Right lobe of liver (tissue), 6 donors: ENCODE data around the gene SOWAHB. TPM values are rescaled to one million over a fixed set of nuclear protein-coding genes. Genes with fewer than 3 reads are reported as not detected.

Experiments
- ATAC-seq, 4 donors: fragments of 200-7000 bp; cut with Tn5 transposase; one replicate each; pipeline ENCODE4 v1.9.1; 2020; ENCODE audit warnings: mild to moderate bottlenecking in 4 of 4, moderate library complexity in 4 of 4
- DNase-seq, 3 donors: peaks; one replicate each; pipeline ENCODE4 v3.0.0-alpha.2; 2020
- H3K27ac ChIP-seq, 3 donors: fragments of 200-600 bp; one replicate each; pipeline ENCODE4 v1.8.0; 2022
- H3K27me3 ChIP-seq, 2 donors: fragments of 200-600 bp; one replicate each; pipeline ENCODE4 v1.8.0; 2022
- H3K36me3 ChIP-seq, 4 donors: fragments of 200-600 bp; sonication (generic) in 1 of 4; one replicate each; pipeline versions ENCODE4 v1.5.1 to v1.8.0; 2017 to 2022; ENCODE audit warnings: control low read depth in 1 of 4
- H3K4me1 ChIP-seq, 4 donors: fragments of 200-600 bp; sonication (generic) in 1 of 4; one replicate each; pipeline versions ENCODE4 v1.5.1 to v1.8.0; 2017 to 2022; ENCODE audit warnings: control low read depth in 1 of 4
- H3K4me3 ChIP-seq, 3 donors: fragments of 200-600 bp; one replicate each; pipeline ENCODE4 v1.8.0; 2022
- H3K9me3 ChIP-seq, 4 donors: fragments of 200-600 bp; sonication (generic) in 1 of 4; one replicate each; pipeline versions ENCODE4 v1.5.1 to v1.8.0; 2017 to 2022; ENCODE audit warnings: control low read depth in 1 of 4
- POLR2A ChIP-seq: fragments of 450-650 bp; IDR thresholded peaks from one replicate; pipeline ENCODE4 v1.6.1; 2017; ENCODE audit warnings: antibody characterized with exemption, mild to moderate bottlenecking
- WGBS: methylation state at CpG from one replicate; pipeline ENCODE4 v1.1.6; 2018; ENCODE audit warnings: low coverage, low lambda C conversion rate; ENCODE audit not compliant: insufficient coverage; ENCODE audit errors: missing lambda C conversion rate; 5-methylcytosine and 5-hydroxymethylcytosine counted together
- intact Hi-C, 2 donors: fragments of 100-400 bp; cut with DNase I; formaldehyde crosslinking; loops; one replicate each; pipeline versions ENCODE4 v1.11.2 to v1.14.1; 2022
- total RNA-seq, 6 experiments: library from RNA; depleted of rRNA in 2 of 6; stranded (reverse); fragments of >200 nt in 2 of 6; fragmentation: NEBNext Ultra II Directional in 3 of 6; extraction: Animal tissue kit (Norgen Biotek cat#: 25700) in 3 of 6; gene quantifications; one replicate each; pipeline versions ENCODE4 v1.1.0 to v1.2.4, GENCODE V29; 2016 to 2023
- TF ChIP-seq, protein P1 (sequence below), 4 donors: fragments of 200-600 bp in 3 of 4; fragments of 450-650 bp in 1 of 4; IDR thresholded peaks; one replicate each; pipeline versions ENCODE4 v1.5.1 to v1.8.0; 2016 to 2022; ENCODE audit warnings: antibody characterized with exemption in 4 of 4, mild to moderate bottlenecking in 2 of 4
- donor health status: DM: no; HTN: yes; CAD: no.
- donor health status: DM: no; HTN: no; CAD: no.
- donor health status: DM: no; HTN: no; CAD: no.
- donor health status: DM: no; HTN: yes; CAD: no.
- donor health status: DM: no; HTN: yes; CAD: no.

The SOWAHB gene
- total RNA-seq, 6 experiments from 2014 or later: 5.1 to 17.3 (median 15.2) TPM

DNA sequence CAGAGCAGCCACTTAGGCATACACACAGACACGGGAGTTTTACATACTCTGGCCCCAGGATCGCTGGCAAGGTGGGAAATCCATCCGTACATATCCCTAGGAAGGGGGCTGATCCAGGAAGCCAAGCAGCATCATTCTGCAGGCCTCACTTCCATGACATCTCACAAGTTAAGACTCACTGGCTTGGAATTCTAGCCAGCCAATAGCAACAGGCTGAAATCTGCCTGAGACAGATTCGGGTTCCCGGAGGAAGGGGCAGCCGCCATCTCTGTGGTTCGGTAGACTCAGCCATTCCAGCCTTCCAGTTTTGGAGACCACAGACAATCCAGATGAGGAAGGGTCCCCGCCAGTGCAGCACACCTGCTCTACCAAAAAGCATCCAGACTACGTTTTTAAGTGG, 31.3 kb downstream of the SOWAHB start:
- H3K27me3 ChIP-seq: no peaks in the 10 kb centered on the region

DNA sequence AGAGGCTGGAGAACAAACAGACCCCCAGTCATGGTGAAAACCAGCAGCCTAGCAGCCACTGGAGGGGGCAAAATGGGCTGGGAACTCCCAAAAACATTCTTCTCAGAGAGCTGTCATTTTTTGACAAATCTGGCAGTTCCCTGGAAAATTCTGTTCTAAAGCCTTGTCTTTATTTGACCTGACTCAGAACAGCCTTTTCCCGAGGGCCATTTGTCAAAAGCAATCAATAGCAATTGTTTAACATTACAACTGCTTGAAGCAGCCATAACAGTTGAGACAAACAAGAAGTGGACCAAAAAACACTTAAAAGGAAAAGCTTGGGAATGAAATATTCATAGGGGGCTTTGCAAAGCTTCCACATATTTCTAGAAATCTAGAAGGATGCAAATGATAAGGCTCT, 39.6 kb downstream of the SOWAHB start:
- WGBS: 30% methylated on average over 1 of the region's 1 CpG
- no peak for DNase-seq
- H3K27me3 ChIP-seq: no peaks in the 10 kb centered on the region
- H3K36me3 ChIP-seq: no peaks in the 10 kb centered on the region
- no peak overlapping the region for H3K4me3 ChIP-seq
- ATAC-seq: no peak
- H3K4me1 ChIP-seq: peaks cover 0 to 19% (median 14%) of the 10 kb centered on the region in 4 donors
- no peak overlapping the region for H3K27ac ChIP-seq
- TF ChIP-seq, protein P1, sequence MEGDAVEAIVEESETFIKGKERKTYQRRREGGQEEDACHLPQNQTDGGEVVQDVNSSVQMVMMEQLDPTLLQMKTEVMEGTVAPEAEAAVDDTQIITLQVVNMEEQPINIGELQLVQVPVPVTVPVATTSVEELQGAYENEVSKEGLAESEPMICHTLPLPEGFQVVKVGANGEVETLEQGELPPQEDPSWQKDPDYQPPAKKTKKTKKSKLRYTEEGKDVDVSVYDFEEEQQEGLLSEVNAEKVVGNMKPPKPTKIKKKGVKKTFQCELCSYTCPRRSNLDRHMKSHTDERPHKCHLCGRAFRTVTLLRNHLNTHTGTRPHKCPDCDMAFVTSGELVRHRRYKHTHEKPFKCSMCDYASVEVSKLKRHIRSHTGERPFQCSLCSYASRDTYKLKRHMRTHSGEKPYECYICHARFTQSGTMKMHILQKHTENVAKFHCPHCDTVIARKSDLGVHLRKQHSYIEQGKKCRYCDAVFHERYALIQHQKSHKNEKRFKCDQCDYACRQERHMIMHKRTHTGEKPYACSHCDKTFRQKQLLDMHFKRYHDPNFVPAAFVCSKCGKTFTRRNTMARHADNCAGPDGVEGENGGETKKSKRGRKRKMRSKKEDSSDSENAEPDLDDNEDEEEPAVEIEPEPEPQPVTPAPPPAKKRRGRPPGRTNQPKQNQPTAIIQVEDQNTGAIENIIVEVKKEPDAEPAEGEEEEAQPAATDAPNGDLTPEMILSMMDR (IDR thresholded peaks at IDR 0.05): no peak
- no peak for TF ChIP-seq POLR2A
- H3K9me3 ChIP-seq: no peaks in the 10 kb centered on the region
- intact Hi-C loops: no loop called here

More for the DNA sequence above, 31.3 kb downstream of the SOWAHB start:
- no peak for TF ChIP-seq POLR2A
- TF ChIP-seq, protein P1 (IDR thresholded peaks at IDR 0.05): no peak
- WGBS: 83% methylated on average over 5 of the region's 9 CpGs
- DNase-seq (no peak), ATAC-seq (no peak)
- H3K4me1 ChIP-seq: no peaks in the 10 kb centered on the region
- intact Hi-C loops: no loop called here
- no peak overlapping the region for H3K27ac ChIP-seq
- no peaks in the 10 kb centered on the region for H3K9me3 ChIP-seq
- no peaks in the 10 kb centered on the region for H3K36me3 ChIP-seq
- no peak overlapping the region for H3K4me3 ChIP-seq

DNA sequence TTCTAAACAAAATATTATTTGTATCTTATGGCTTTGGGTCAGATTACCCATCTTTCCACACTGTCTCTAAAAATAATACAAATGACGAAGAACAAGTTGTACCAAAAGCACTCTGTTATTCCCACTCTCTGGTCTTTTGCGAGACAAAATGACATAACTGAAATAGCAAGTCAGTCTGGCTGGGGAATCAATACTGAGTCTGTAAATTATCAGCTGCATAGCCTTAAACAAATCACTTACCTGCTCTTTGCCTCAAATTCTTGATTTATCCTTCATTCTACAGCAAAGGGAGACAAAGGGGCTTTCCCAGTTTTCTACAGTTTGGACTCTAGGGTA, 40.9 kb downstream of the SOWAHB start:
- no peaks in the 10 kb centered on the region for H3K27me3 ChIP-seq
- H3K4me3 ChIP-seq: no peak overlapping the region
- WGBS: 15% methylated on average over 2 of the region's 2 CpGs
- H3K9me3 ChIP-seq: no peaks in the 10 kb centered on the region
- TF ChIP-seq, protein P1 (IDR thresholded peaks at IDR 0.05): no peak
- TF ChIP-seq POLR2A: no peak
- no peak for DNase-seq
- peak in 3 of 4 donors; percentile 18 to 41 (median 35) for ATAC-seq
- H3K27ac ChIP-seq: peak overlapping the region in 2 of 3 donors; percentile 30 to 54
- H3K4me1 ChIP-seq: peaks cover 0 to 19% (median 14%) of the 10 kb centered on the region in 4 donors
- H3K36me3 ChIP-seq: no peaks in the 10 kb centered on the region
- intact Hi-C loops: no loop called here

DNA sequence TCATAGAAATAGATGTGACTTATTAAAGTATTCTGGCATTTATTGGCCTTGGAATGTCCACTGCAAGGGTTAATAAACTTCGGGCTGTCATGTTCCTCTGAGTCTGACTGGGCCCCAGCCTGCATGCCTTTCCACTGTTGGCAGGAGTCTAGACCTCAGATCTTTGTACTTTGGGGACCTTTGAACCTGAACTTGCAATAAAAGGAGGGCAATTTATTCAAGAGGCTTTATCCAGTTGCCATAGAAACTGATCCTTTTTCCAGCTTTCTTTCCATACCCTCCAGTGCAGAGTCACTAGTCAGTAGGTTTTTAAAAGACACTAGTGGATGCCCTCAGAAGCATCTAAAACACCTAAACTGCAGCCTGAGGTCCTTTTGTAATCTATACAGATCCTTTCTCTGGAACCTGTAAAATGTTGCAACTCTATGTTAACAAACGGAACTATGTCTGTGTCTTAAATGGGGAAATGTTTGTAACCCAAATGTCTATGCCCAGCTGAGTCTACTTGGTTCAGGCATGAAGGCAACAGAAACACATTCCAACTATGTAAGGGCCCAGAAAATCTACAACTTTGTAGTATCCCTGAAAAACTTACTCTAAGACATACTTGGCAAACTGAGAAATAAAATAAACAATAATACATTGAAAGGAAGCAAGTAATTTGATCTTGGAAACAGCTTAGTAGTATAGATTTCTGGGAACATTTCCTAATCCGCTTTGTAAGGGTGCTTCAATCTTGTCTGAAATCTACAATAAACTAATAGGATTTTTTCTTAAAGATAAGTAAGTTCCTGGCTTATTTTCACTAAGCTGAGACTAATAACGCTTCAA, 41.5 kb downstream of the SOWAHB start:
- intact Hi-C loops: no loop called here
- Histone ChIP-seq H3K4me1 (peaks cover 0 to 19% (median 14%) of the 10 kb centered on the region in 4 donors), H3K36me3 (no peaks in the 10 kb centered on the region), H3K27ac (peak overlapping the region in 2 of 3 donors; percentile 30 to 54), H3K4me3 (no peak overlapping the region), H3K27me3 (no peaks in the 10 kb centered on the region), H3K9me3 (no peaks in the 10 kb centered on the region)
- WGBS: 16% methylated on average over 4 of the region's 4 CpGs
- ATAC-seq (peak; percentile 94 to 99 (median 96)), DNase-seq (peak; percentile 29 to 76 (median 73))
- TF ChIP-seq POLR2A: no peak
- TF ChIP-seq, protein P1 (IDR thresholded peaks at IDR 0.05): no peak
